Measurements from ENCODE around the gene SUCLA2. TPM values are rescaled to one million over a fixed set of nuclear protein-coding genes. Genes with fewer than 3 reads are reported as not detected.

Gene SUCLA2
- polyA plus RNA-seq, 4 donors: 53.5 to 91.2 (median 58.0) TPM

GRCh38 chr13:47896546-47896945 lies 104.5 kb downstream of the SUCLA2 start:
- FAIRE-seq: no peak
- Histone ChIP-seq H3K4me1 (ENCODE audit: control insufficient read depth in 3 of 3, insufficient read depth in 2 of 3, low read depth in 1 of 3, low read length in 2 of 3) (no peaks in the 10 kb centered on the region), H3K4me3 (ENCODE audit: low read depth in 1 of 3, low read length in 3 of 3) (no peak overlapping the region), H3K27ac (ENCODE audit: low read depth in 1 of 3, low read length in 2 of 3) (no peak overlapping the region), H3K9me3 (ENCODE audit: control insufficient read depth in 2 of 2, insufficient read depth in 1 of 2, low read depth in 1 of 2, low read length in 1 of 2) (no peaks in the 10 kb centered on the region), H3K27me3 (ENCODE audit: control insufficient read depth in 3 of 3, insufficient read depth in 3 of 3, low read length in 3 of 3) (no peaks in the 10 kb centered on the region), H3K36me3 (ENCODE audit: control insufficient read depth in 3 of 3, insufficient read depth in 2 of 3, low read depth in 1 of 3, low read length in 3 of 3) (no peaks in the 10 kb centered on the region)
- 45 to 69% (median 47%) methylated on average over 2 of the region's 2 CpGs for WGBS, 3 donors
- no peak for DNase-seq

DNA sequence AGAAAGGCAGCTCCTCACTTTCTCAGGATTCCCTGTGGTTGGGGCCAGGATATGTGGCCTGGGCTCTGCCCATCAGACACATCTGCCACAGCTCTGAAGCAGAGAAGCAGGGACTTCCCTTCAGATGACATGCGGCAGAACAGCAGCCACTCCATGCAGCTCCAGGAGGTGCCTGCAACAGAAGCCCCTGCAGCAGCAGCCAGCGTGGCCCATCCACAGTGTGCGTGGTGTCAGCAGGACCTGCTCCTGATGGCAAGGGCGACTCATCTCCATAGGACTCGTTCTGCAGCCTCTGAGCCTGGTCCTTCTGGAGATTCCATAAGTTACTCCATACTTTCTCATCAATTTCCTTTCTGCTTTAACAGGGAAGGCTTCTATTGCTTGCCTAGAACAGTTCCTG lies 105.0 kb downstream of the SUCLA2 start:
- Histone ChIP-seq H3K9me3 (ENCODE audit: control insufficient read depth in 2 of 2, insufficient read depth in 1 of 2, low read depth in 1 of 2, low read length in 1 of 2) (no peaks in the 10 kb centered on the region), H3K36me3 (ENCODE audit: control insufficient read depth in 3 of 3, insufficient read depth in 2 of 3, low read depth in 1 of 3, low read length in 3 of 3) (no peaks in the 10 kb centered on the region), H3K4me1 (ENCODE audit: control insufficient read depth in 3 of 3, insufficient read depth in 2 of 3, low read depth in 1 of 3, low read length in 2 of 3) (no peaks in the 10 kb centered on the region), H3K4me3 (ENCODE audit: low read depth in 1 of 3, low read length in 3 of 3) (no peak overlapping the region), H3K27me3 (ENCODE audit: control insufficient read depth in 3 of 3, insufficient read depth in 3 of 3, low read length in 3 of 3) (no peaks in the 10 kb centered on the region), H3K27ac (ENCODE audit: low read depth in 1 of 3, low read length in 2 of 3) (no peak overlapping the region)
- DNase-seq (no peak), FAIRE-seq (no peak)
- 70 to 82% (median 79%) methylated on average over 5 of the region's 5 CpGs for WGBS, 3 donors

GRCh38 chr13:47893527-47893926 lies 107.5 kb downstream of the SUCLA2 start:
- Histone ChIP-seq H3K9me3 (ENCODE audit: control insufficient read depth in 2 of 2, insufficient read depth in 1 of 2, low read depth in 1 of 2, low read length in 1 of 2) (no peaks in the 10 kb centered on the region), H3K27me3 (ENCODE audit: control insufficient read depth in 3 of 3, insufficient read depth in 3 of 3, low read length in 3 of 3) (no peaks in the 10 kb centered on the region), H3K27ac (ENCODE audit: low read depth in 1 of 3, low read length in 2 of 3) (no peak overlapping the region), H3K36me3 (ENCODE audit: control insufficient read depth in 3 of 3, insufficient read depth in 2 of 3, low read depth in 1 of 3, low read length in 3 of 3) (no peaks in the 10 kb centered on the region), H3K4me3 (ENCODE audit: low read depth in 1 of 3, low read length in 3 of 3) (no peak overlapping the region), H3K4me1 (ENCODE audit: control insufficient read depth in 3 of 3, insufficient read depth in 2 of 3, low read depth in 1 of 3, low read length in 2 of 3) (no peaks in the 10 kb centered on the region)
- no peak for DNase-seq
- no peak for FAIRE-seq
- WGBS, 3 donors: 77 to 88% (median 78%) methylated on average over 1 of the region's 1 CpG

Other genes starting within 250 kb of the SUCLA2 start
- 10 to 100 TPM; 13.2 to 33.9 (median 23.8) TPM for gene NUDT15, start 36.5 kb upstream of the SUCLA2 start, polyA plus RNA-seq
- gene MED4, start 93.8 kb upstream of the SUCLA2 start, polyA plus RNA-seq: 10 to 100 TPM; 50.9 to 69.4 (median 66.6) TPM
- gene ITM2B, start 231.9 kb upstream of the SUCLA2 start, polyA plus RNA-seq: 100 to 1,000 TPM; 288 to 596 (median 393) TPM

All from small intestine (tissue), 7 donors.